ENCODE measurements around the gene EML1.

The EML1 gene

DNA sequence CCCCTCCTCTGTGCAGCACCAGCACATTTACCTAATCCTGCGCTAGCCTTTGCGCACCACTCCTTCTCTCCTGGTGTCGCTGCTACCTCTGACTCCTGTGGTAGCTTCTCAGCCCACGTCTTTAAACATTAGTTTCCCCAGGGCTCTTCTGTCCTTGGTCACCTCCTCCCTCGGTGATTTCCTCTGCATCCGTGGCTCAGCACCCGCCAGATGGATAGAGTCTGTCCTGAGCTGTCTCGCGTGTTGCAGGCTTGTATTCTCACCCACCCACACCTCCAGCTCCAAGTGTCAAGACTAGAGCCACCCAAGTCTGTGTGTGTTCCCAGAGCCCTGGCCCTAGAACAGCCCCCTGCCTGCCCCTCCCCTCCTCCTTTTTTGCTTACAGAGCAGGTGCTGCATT is 83.2 kb downstream of the EML1 start:
- DNase-seq: no peak

DNA sequence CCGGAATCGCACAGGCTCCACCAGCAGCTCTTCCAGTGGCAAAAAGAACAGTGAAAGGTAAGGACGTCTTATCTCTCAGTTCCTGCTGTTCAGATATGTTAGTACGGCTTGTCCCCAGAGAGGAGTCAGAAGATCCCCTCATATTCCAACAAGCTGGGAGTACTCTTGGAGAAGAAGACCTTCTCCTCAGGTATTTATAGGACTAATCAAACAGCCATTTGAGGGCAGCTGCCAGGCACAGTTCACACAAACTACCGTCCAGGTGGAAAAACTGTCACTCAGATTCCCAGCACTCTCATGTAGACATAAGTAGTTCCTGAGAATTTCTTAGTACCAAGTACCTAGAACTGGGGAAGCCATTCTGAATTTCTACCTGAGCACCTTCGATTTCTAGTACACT is 85.3 kb downstream of the EML1 start:
- DNase-seq: no peak

DNA sequence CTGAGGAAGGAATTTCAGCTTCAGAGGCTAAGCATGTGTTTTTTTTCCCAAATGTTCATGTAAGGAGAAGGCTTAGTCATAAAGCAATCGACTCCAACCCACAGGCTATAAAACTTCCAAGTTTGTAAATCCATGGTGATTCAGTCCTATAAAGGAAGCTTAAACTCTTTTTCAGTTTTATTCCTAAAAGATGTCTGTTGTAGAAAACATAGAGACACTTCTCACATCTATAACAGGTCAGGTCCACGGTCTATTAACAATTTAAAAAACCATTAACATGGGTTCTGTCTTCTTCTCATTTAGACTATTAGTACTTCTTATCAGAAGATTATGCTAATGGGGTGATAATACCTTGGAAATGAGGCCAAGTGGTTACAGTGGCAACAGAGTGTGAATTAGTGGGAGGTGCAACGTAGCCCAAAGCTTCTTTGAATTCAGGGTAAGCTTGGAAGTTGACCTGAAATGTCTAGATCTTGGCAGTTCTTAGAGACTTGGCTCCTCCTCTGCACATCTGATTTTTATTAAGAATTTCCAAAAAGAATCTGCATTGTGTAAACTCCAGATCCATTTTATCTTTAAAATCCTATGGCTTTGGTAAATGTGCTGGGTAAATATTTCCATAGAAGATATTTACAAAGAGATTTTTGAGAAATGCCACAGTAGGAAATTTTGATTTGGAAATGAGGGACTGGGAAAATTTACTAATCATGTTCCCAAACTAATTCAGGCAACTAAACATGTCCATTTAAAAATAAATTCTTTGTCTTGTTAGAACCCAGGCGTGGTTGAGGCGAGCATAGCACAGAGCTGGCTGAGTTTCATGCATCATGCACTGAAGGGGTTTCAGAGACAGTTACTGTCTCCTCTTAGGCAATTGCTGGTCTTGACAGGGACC is 86.4 kb downstream of the EML1 start:
- no peak for DNase-seq

DNA sequence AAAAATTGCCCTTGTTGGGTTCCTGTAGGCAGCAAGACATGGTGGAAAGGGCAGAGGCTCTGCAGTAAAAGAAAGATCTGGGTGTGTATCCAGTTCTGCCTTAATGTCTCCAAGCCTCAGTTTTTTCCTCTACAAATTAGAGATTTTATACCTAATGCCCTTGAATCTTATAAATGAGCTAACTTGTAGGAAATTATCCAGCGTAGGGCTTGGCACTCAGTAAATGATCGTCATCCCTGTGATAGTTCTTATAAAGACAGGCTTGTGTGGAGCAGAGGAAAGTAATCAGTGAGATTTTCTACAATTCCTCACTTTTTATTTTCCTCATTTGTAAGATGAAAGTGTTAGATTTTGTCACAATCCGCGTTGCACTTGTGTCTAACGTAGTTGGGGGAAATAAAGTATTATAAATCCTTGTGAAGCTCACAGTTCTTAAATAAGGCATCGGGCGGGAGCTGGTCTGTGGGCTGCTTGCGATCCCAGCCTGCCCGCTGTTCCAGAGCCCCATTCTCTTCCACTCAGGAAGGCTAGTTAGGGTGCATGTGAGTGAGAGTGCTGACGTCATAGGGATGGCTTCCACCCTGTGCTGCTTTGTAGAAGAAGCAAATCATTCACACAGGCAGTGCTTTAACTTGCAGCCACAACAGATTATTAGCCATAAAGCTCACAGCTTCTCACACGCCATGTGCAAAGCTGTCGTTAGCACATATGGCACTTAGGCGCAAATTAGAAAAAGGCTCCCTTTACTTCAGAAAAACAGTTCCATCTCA is 87.6 kb downstream of the EML1 start:
- no peak for DNase-seq

DNA sequence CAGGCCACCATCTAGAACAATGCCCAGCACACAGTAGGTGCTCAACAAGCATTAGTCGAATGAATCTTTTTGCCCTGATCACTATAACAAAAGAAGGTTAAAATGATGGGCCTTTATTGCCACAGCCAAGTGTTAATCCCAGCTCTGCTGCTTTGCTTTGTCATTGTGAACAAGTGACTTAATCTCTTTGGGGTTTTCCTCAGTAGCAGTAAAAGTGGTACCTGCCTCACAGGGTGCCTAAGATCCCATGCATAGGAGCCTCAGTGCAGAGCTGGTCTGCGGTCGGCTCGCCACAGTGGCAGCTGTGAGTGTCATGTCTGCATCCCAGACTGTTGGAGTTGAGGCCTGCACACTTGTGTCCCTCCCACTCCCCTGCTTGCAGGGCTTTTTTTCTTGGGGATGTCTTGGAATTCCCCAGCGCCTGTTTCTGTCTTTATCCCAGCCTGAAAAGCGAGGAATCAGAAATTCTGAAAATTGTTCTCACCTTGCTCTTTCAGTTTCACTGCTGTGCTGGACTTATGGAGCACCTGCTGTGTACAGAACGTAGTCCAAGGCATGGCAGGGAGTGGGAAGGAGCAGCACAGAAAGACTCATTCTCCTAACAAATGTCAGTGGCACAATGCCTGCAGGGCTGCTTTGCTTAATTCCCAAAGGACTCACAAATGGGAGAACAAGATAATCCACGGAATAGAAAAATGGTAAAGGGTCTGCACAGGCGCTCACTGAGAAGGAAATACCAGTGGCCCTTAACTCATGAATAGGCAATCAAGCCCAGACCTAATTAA is 90.8 kb downstream of the EML1 start:
- DNase-seq: no peak

DNA sequence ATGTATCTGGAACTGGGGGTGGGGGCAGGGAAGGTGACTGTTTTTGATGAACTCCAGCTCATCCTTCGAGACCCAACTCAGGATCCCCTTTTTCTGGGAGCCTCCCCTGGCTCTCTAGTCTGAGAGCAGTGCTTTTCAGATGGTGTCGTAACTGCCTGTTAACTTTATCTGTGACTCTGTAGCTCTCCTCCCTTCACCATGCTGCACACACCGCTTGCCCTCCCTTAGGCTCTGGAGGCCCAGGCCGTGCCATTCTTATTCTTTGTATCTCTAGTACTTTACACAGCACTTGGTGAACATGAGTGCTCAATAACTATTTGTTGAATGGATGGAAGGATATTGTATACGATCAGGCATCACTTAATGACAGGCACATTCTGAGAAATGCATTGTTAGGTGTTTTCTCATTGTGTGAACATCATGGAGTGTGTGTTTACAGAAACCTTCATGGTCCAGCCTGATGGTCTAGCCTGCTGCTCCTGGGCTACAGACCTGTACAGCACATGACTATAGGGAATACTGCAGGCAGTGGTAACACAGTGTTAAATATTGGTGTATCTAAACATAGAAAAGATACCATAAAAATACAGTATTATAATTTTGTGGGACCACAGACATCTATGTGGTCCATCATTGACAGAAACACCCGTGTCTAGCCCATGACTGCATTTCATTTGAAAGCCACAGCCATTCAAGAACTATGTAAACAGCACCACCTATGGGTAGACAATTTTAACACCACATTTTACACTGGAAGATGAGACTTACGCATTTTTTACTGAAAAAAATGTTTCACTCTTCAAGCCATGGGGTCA is 91.8 kb downstream of the EML1 start:
- DNase-seq: peak; percentile 60

DNA sequence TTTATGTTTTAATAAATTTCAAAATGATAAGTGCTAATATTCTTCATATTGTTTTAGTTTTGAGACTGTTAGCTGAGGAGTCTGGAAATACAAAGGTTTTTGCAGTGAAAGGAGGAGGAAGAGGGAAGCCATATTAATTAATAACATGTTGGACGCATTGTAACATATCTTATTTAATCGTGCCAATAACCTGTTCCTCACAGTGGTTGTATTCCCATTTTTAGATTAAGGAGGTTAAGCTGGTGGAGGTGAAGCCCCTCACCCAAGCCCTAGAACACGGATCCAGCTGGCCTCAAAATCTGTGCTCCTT is 92.4 kb downstream of the EML1 start:
- DNase-seq: no peak

DNA sequence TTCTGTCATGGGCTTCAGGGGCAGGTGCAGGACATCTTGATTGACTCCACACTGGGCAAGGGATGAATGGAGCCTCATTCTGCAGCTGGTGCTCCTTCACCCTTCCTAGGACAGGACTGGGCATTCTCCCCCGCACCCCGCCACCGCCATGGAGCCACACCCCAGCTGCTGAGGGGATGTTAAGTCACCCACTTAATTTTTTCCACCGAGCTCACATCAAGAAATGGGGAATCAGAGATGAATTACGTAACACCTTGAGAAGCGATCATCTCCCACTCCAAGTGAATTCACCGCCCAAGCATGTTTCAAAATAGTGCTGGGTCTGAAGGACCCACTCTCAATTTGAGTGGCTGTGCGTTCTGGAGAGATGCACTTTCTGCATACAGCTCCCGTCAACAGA is 94.2 kb downstream of the EML1 start:
- no peak for DNase-seq

DNA sequence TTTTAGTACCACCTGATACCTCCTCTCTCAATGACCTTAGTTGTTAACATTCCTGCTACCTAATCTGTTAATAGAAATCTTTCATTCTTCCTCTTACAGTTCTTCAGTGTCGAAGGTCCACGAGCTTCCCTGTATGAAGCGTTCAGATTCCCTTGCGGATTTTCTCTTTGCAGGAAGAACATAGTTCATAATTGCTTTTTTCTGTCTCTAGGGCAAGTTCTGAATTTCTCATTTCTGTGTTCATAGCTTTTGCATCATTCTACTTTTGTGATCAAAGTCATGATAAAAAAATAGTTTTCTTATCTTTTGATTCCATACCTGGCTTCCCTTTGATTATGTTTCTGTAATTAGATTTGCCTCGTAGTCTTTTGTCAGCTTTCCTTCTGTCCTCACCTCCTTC is 94.9 kb downstream of the EML1 start:
- no peak for DNase-seq

DNA sequence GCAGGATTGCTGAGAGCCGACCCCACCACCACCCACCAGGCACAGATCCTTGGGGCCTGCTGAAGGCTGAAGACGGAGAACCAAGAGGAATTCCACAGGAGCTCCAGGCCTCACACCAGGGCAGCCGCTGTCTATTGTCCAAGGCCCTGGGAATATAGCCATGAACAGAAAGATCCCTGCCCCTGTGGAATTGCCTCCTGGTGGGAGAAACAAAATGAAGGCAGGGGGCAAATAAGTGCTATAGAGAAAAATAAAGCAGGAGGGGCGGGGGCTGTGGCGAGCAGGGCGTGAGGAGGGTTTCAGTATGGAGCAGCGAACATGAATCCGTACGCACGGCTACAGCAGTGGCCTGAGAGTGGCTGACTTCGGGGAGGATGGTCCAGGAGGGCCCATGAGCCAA is 96.1 kb downstream of the EML1 start:
- DNase-seq: no peak

DNA sequence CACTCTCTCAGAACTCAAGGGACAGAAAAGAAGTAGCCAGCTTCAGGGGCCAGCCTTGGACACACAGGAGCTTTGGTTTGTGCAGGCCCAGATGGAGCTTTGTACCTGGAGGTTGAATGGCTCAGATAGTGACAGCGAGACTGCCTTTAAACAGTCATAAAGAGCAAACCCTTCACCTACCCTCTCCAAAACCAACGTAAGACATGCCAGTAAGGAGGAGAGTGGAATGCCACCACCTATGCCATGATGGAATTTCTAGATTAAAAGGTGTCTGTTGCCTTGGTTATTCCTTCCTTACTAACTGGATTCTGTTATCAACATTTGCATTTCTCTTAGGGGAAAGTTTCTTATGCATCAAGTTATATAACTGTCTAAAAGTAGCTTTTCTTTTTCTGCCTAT is 98.1 kb downstream of the EML1 start:
- no peak for DNase-seq

DNA sequence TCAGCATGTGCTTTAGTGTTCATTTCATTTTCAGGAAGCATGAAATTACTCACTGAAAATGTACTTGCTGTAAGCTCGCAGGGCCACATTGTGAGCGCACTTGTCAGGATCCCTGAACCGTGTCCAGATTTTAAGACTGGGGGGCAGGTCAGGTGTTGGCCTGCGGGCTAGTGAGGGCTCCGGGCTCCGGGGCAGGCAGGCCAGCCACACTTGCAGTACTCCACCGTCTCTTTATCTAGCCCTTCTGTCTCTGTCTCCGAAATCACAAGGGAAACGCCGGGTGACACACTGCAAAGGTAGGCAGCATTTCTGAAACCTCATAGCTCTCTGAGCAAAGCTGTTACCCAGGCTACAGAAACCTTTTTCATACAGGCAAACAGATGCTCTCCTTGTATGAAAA is 98.7 kb downstream of the EML1 start:
- DNase-seq: no peak

DNA sequence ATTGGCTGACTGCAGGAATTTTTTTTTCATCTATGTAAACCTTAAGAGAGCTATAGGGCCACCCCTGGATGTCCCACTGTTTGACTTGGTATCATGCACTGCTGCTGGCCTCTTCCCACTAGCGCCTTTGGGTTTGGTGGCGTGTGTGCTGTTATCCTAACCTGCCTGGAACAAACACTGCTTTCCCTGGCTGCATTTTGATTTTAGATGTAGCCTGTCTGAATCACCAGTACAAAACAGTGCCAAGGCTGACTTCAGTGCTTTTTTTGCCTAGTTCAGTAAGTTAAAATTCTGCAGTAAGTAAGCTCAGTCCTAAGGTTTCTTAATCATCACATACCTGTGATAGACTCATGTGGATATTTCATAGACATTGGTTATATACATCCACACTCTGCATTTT is 99.2 kb downstream of the EML1 start:
- no peak for DNase-seq

DNA sequence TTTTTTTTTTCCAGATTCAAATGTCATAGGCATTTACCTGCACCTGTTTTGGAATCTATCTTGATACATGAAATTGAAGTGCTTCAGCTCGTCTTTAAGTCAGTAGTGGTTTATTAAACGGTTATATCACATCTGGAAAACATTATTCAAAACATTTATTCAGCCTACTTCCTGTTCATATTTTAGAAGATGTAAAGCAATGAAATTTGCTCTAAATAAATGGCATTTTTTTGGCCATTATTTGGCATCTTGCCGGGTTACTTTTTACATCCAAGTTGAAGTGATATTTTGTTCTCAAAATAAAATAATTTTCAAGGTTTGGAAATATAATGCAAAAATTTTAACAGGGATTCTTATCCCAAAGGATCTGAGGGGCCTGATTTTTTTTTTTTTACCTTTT is 103.1 kb downstream of the EML1 start:
- no peak for DNase-seq

DNA sequence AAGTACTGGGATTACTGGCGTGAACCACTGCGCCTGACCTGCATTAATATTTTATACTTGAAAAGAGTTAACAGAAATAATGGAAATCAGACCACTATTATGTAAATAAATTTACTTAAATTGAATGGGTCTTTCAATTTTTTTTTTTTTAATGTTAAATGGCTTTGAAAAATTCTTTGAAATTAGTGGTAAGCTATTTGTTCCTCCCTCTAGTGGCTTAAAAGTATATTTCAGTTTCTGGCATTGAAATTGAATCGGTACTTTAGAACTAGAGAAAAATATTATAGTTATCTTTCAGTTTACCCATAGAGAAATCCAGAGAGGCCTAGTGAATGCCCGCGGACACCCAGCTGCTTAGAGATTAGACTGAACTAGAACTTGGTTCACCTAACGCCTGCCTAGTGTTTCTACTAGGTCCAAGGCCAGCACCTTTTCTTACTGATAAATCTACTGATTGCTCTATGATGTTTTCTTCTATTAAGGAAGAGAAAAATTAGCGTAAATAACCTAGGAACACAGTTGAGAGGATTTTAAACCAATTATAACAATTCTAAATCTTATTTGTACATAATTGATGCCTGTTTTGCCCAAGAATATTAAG is 106.5 kb downstream of the EML1 start:
- no peak for DNase-seq

DNA sequence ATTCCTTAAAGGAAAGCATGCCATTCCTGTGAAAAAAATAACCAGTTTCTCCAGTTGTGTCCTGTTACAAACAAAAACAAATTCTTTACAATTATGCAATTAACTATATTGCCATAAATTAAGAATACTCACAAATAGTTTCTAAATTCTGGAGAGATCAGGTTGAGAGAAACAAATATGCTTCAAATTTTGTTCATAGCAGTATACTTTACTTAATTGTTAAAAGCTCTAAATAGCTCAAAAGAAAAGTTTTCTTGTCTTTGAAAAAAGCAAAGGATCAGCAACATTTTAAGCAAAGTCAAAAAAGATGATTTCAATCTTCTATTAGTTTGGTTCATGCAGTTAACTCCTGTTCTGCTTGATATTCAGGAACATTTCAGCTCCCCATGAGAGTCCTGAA is 109.7 kb downstream of the EML1 start:
- DNase-seq: no peak

DNA sequence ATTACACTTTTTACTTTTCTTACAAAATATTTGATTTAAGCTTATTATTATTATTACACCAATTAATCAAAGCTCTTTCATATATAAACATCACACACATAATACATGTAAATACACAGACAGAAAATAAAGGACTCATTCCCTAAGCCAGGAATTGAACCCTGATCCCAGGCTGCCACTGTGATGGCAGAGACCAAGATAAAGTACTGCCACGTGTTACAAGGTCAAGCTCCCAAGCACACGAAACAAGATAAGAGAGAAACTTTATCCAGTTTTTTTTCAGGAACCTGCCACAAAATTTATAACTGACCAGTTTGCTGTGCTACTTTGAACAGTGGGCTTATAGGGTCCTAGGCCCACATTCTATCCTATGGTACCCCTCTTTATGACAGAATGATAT is 111.3 kb downstream of the EML1 start:
- DNase-seq: no peak

DNA sequence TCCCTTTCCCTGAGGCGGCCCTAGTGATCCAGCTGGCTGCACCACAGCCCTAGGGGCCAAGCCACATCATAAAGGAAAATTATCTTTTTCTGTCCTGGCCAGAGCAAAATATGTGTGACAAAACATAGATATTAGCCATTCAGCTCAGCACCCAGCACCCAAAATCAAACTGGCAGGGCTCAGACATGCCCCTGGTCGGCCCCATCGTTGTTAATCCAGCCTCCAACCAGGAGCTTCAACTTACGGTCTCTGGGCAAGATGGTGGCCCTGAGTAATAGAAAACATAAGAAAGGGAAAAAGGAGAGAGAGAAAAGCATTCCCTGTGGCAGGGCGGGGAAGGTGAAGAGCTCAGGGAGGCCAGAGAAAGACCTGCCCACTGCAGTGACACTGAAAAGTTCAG is 111.9 kb downstream of the EML1 start:
- DNase-seq: no peak

DNA sequence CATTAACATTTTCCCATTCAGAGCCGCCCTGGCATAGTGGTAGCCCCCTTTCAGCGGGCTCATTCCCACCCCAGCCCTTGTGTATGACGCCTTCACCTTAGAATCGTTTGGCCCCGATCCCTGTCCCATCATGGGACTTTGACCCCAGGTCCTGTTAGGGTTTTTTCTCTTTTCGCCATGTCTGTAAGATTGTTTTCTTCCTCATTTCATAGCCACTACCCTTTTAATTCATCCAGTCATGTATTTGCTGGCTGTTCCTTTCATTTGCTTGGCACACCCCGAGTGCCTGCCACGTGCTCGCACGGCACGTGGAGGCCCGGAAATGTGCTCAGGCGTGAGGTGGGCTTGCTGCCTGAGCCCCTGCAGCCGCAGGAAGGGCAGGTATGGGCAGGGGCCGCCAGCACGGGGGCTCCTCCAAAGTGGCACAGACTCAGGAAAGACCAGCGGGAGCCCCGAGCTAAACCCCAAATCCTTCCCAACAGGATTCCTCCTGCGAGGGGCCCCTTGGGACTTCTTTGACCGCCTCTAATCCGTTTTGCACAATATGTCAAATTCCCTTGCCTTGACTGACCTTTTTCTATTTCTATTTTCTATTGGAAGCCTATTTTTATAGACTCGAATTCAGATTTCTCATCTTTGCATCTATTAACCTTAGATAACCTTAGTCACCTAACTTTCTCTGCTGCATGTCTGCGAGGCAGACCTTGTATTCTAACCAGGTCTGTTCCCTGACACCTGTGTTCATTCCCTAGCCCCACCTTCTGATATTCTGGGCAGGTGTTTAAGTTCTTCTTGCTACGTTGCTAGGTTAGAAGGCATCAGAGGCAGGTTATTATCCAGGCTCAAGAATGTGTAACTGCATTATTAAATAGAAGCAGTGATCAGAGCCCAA is 114.8 kb downstream of the EML1 start:
- DNase-seq: no peak

DNA sequence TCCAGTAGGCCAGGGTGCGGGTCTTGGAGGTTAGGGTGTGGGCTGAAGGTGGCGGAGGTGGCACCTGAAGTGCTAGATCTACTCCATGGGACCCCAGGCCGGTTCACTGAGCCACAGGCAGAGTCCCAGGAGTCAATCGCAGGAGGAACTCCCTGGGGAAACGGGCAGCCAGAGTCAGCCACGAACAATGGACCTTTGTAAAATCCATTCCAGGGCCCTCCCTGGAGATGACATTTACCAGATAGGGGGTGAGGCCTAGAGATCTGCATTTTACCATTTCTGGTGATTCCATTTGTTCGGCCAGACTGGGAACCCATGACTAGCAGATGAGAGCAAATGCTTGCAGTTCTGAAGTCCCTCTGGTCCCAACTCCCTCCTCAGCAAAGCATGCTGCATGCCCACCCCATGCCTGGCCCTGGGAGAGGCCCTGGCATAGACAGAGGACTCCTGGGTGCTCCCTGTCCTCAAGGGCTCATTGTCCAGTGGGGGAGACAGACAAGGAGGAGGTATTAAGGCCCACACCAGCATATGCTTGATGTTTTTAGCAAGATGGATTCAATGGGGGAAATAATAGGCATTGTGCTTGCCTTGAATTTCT is 115.5 kb downstream of the EML1 start:
- no peak for DNase-seq

DNA sequence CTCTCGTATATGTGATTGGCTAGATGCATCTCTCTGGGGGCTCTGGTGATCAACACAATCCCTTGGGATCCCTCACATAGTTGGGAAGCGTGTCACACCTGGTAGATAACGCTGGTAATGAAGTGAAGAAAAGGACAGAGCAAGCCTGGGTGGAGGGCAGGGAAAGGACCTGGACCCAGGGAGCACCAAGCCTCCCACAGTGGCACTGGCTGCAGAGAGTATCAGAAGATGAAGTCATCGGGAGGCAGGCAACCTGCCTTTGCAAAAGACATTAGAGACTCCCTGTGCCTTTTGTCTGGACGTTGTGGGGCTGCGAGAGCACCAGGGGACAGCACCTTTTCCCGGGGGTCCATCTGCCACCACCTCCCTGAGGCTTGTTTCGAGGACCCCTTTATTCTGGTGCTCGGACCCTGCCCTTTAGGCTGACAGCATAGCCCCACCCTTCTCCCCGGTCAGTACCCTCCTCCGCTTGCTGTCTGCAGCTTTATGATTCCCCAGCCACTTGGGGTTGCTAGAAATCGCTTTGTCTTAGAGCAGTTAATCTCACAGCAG is 116.4 kb downstream of the EML1 start:
- no peak for DNase-seq
